SU-DHL-6 (cell line): ENCODE results near the gene OLFM1.

Source experiments
- H2AFZ ChIP-seq: fragments of 200-600 bp; sonication (generic); 2 replicates; pipeline ENCODE4 v1.6.1; 2014; ENCODE audit warnings: low read depth, mild to moderate bottlenecking, moderate library complexity, mixed read lengths, antibody characterized with exemption, low read length; ENCODE audit not compliant: severe bottlenecking
- H3F3A ChIP-seq: fragments of 200-600 bp; shearing (Covaris generic); 2 replicates; pipeline ENCODE4 v1.6.0; 2016; ENCODE audit warnings: antibody characterized with exemption, mild to moderate bottlenecking; ENCODE audit not compliant: insufficient read depth
- H3K27ac ChIP-seq: fragments of 200-600 bp; sonication (generic); 2 replicates; pipeline ENCODE4 v1.5.1; 2016; ENCODE audit warnings: low read depth, mild to moderate bottlenecking, low read length, moderate library complexity, mixed read lengths
- H3K27me3 ChIP-seq: fragments of 200-600 bp; sonication (generic), shearing (Covaris generic); 2 replicates; pipeline ENCODE4 v1.6.0; 2014; ENCODE audit warnings: mild to moderate bottlenecking, low read length
- H3K36me3 ChIP-seq: fragments of 200-600 bp; sonication (generic); 2 replicates; pipeline ENCODE4 v1.6.1; 2014; ENCODE audit warnings: mild to moderate bottlenecking, low read length, mixed read lengths
- H3K4me2 ChIP-seq: fragments of 300-600, 200-600 bp; shearing (Covaris generic), sonication (generic); 2 replicates; pipeline ENCODE4 v1.6.0; 2014; ENCODE audit warnings: low read length, low read depth, mild to moderate bottlenecking; ENCODE audit not compliant: poor library complexity, severe bottlenecking
- H3K4me3 ChIP-seq: fragments of 200-600 bp; sonication (generic); 2 replicates; pipeline ENCODE4 v1.5.1; 2014; ENCODE audit warnings: antibody characterized with exemption, low read length, mild to moderate bottlenecking, mixed read lengths; ENCODE audit not compliant: insufficient read depth, poor library complexity, severe bottlenecking
- H3K79me2 ChIP-seq: fragments of 200-600 bp; sonication (generic); 2 replicates; pipeline ENCODE4 v1.6.1; 2014; ENCODE audit warnings: mild to moderate bottlenecking, low read length, moderate library complexity; ENCODE audit not compliant: insufficient read depth
- H3K9ac ChIP-seq: fragments of 200-600 bp; sonication (generic); 2 replicates; pipeline ENCODE4 v1.7.0; 2014; ENCODE audit warnings: mild to moderate bottlenecking, low read length
- H3K9me2 ChIP-seq: fragments of 200-600 bp; sonication (generic); replicated peaks from 2 replicates; pipeline ENCODE4 v1.6.1; 2014; ENCODE audit warnings: low read length; ENCODE audit not compliant: insufficient read depth
- H3K9me3 ChIP-seq: fragments of 200-600 bp; sonication (generic); 2 replicates; pipeline ENCODE4 v1.6.1; 2014; ENCODE audit warnings: low read length, mixed read lengths; ENCODE audit not compliant: insufficient read depth
- H4K20me1 ChIP-seq: fragments of 200-600 bp; sonication (generic); 2 replicates; pipeline ENCODE4 v1.6.1; 2014; ENCODE audit warnings: low read depth, mild to moderate bottlenecking, antibody characterized with exemption, low read length, moderate library complexity, mixed read lengths
- CTCF ChIP-seq: fragments of 200-600 bp; sonication (generic); IDR thresholded peaks from one replicate; pipeline ENCODE4 v1.5.1; 2017; ENCODE audit warnings: antibody characterized with exemption, mild to moderate bottlenecking, low read length, moderate library complexity; ENCODE audit not compliant: insufficient read depth, poor library complexity, severe bottlenecking
- EZH2phosphoT487 ChIP-seq: fragments of 200-600 bp; sonication (generic), shearing (Covaris generic); conservative IDR thresholded peaks from 2 replicates; pipeline ENCODE4 v1.6.1; 2018; ENCODE audit warnings: mild to moderate bottlenecking, antibody characterized with exemption, low read length, moderate library complexity, mixed read lengths

The OLFM1 gene

DNA sequence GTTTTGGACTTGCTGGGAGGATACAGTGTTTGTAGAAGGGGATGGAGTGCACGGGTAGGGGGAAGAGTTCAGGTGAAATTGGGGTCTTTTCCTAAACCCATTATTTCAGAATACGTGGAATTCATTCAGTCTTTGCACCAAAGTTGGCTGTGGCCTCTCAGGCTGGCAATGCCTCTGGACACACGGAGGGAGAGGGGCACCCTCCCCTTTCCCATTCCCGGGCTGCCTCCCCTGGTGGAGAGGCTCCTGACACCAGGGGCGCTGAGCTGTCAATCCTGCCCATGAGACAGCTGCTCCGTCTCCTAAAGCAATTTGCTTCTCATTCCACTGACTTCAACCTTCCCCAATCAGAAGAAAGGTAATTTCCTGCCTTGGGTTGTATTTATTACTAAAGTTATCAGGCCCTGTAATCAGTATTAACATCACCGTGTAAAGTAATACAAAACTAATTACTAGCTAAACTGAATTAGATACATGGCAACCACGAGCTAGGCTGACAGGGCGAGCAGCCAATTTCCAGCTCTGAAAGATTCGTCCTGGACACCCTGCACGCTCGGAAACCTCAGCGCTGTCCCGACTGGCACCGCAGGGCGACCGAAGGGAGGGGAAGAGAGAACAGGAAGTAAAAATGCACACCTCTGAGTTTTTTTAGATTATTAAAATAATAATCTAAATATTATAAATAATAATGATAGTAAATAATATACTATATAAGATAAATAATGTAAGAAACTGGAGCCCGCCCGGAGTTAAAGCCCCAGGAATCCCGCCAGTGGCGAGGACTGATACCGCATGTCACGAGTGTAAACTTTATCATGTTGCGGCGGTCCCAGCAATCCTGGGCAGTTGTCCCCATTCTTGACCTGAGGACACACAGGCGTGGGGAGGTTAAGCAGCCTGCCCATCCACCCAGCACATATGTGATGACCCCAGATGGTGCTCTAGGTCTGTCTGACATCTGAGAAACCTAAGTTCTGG, 6.9 kb upstream of the OLFM1 start:
- H3K9me2 ChIP-seq = no peaks in the 10 kb centered on the region
- no peak overlapping the region for H3K9ac ChIP-seq
- H3K9me3 ChIP-seq = no peaks in the 10 kb centered on the region
- no peaks in the 10 kb centered on the region for H3K79me2 ChIP-seq
- H3F3A ChIP-seq = no peaks in the 10 kb centered on the region
- H4K20me1 ChIP-seq = no peaks in the 10 kb centered on the region
- no peak overlapping the region for H3K4me3 ChIP-seq
- no peaks in the 10 kb centered on the region for H3K27me3 ChIP-seq
- H3K4me2 ChIP-seq = no peak overlapping the region
- no peak for TF ChIP-seq CTCF
- no peak for TF ChIP-seq EZH2phosphoT487
- H2AFZ ChIP-seq = no peak overlapping the region
- H3K36me3 ChIP-seq = no peaks in the 10 kb centered on the region
- no peak overlapping the region for H3K27ac ChIP-seq

GRCh38 chr9:135081264-135081660, 6.2 kb upstream of the OLFM1 start:
- Histone ChIP-seq H4K20me1 (no peaks in the 10 kb centered on the region), H3K27me3 (no peaks in the 10 kb centered on the region), H3K27ac (no peak overlapping the region), H3F3A (no peaks in the 10 kb centered on the region), H3K4me3 (no peak overlapping the region), H2AFZ (no peak overlapping the region), H3K36me3 (no peaks in the 10 kb centered on the region), H3K9me2 (no peaks in the 10 kb centered on the region), H3K79me2 (no peaks in the 10 kb centered on the region), H3K9ac (no peak overlapping the region), H3K4me2 (no peak overlapping the region), H3K9me3 (no peaks in the 10 kb centered on the region)
- no peak for TF ChIP-seq EZH2phosphoT487
- no peak for TF ChIP-seq CTCF

- no peaks in the 10 kb centered on the region for H3K36me3 ChIP-seq
- H3K79me2 ChIP-seq = no peaks in the 10 kb centered on the region
- no peaks in the 10 kb centered on the region for H4K20me1 ChIP-seq
- H3K9me2 ChIP-seq = no peaks in the 10 kb centered on the region
- H3K9me3 ChIP-seq = no peaks in the 10 kb centered on the region
- H3K27ac ChIP-seq = no peak overlapping the region
- TF ChIP-seq CTCF = no peak
- no peak for TF ChIP-seq EZH2phosphoT487
- H3F3A ChIP-seq = no peaks in the 10 kb centered on the region
- no peaks in the 10 kb centered on the region for H3K27me3 ChIP-seq
- no peak overlapping the region for H3K4me3 ChIP-seq
- H3K9ac ChIP-seq = no peak overlapping the region
- H3K4me2 ChIP-seq = no peak overlapping the region
- no peak overlapping the region for H2AFZ ChIP-seq
These were observed 5.7 kb upstream of the OLFM1 start for GRCh38 chr9:135081731-135082130.
